Adrenal gland (tissue), 12 donors: Measurements from ENCODE around the gene STAG2. TPM values are rescaled to one million over a fixed set of nuclear protein-coding genes. Genes with fewer than 3 reads are reported as not detected.

Experiments used
- DNase-seq, 7 donors: peaks; one replicate each; pipeline ENCODE4 v3.0.0-alpha.2; 2019 to 2020
- H3K27ac ChIP-seq, 5 donors: fragments of 200-600 bp; sonication (generic) in 4 of 5; 1 replicate in 3 of 5; 2 replicates in 2 of 5; pipeline versions ENCODE4 v1.5.1 to v1.8.0; 2016 to 2020; ENCODE audit warnings: mild to moderate bottlenecking in 1 of 5
- H3K27me3 ChIP-seq: fragments of 200-600 bp; 2 replicates; pipeline ENCODE4 v1.8.0; 2021
- H3K36me3 ChIP-seq, 2 donors: fragments of 200-600 bp; replicated peaks in 1 of 2; 1 replicate in 1 of 2; 2 replicates in 1 of 2; pipeline versions ENCODE4 v1.5.1 to v1.8.0; 2018 to 2022
- H3K4me1 ChIP-seq, 2 donors: fragments of 200-600 bp; replicated peaks in 1 of 2; 1 replicate in 1 of 2; 2 replicates in 1 of 2; pipeline versions ENCODE4 v1.5.1 to v1.8.0; 2018 to 2021
- H3K4me3 ChIP-seq, 4 donors: fragments of 200-600 bp; sonication (generic) in 3 of 4; one replicate each; pipeline ENCODE4 v1.5.1; 2016 to 2018
- H3K9me3 ChIP-seq, 3 donors: fragments of 200-600 bp; sonication (generic) in 1 of 3; replicated peaks in 1 of 3; 1 replicate in 2 of 3; 2 replicates in 1 of 3; pipeline versions ENCODE4 v1.5.1 to v1.8.0; 2016 to 2021
- POLR2A ChIP-seq, 2 donors: fragments of 450-650 bp; IDR thresholded peaks; one replicate each; pipeline ENCODE4 v1.6.1; 2017; ENCODE audit warnings: antibody characterized with exemption in 2 of 2, mild to moderate bottlenecking in 2 of 2, moderate library complexity in 1 of 2
- WGBS, 4 donors: extraction: QIAGEN DNeasy Blood & Tissue Kit in 2 of 4; methylation state at CpG; one replicate each; pipeline versions ENCODE4 v1.1.5 to v1.1.7; 2013 to 2017; 5-methylcytosine and 5-hydroxymethylcytosine counted together
- intact Hi-C, 2 donors: fragments of 100-400 bp; cut with DNase I; formaldehyde crosslinking; loops; one replicate each; pipeline versions ENCODE4 v1.14.1 to v1.15.0; 2022 to 2023
- polyA plus RNA-seq, 3 donors: library from polyadenylated mRNA; stranded (reverse); fragments of 200-250 nt in 2 of 3; fragments of 350-450 nt in 1 of 3; fragmentation: Illumina TruSeq in 1 of 3; extraction: RNeasy Lipid Tissue Mini Kit (QIAGEN cat#74804) in 1 of 3; gene quantifications; one replicate each; pipeline ENCODE4 v1.2.3, GENCODE V29; 2013 to 2014
- total RNA-seq, 9 donors: library from RNA; depleted of rRNA in 4 of 9; stranded (reverse); fragments of >200 nt in 4 of 9; fragments of 120-200 nt in 1 of 9; fragmentation: NEBNext Ultra II Directional in 1 of 9; extraction: Animal tissue kit (Norgen Biotek cat#: 25700) in 1 of 9; gene quantifications; one replicate each; pipeline versions ENCODE4 v1.1.0 to v1.2.4, GENCODE V29; 2013 to 2023
- TF ChIP-seq, protein P1 (sequence below), 6 experiments: fragments of 450-650 bp in 4 of 6; fragments of 200-600 bp in 2 of 6; sonication (generic) in 1 of 6; IDR thresholded peaks; 1 replicate in 5 of 6; 2 replicates in 1 of 6; pipeline versions ENCODE4 v1.5.1 to v1.8.0; 2016 to 2021; ENCODE audit warnings: antibody characterized with exemption in 6 of 6, mild to moderate bottlenecking in 2 of 6, moderate library complexity in 1 of 6
- donor health status: healthy with polysubstance abuse.
- donor health status: Bipolar disorder and iron deficiency.
- donor health status: DM: yes; HTN: yes; CAD: no.
- donor health status: DM: no; HTN: no; CAD: no.
- donor health status: DM: no; HTN: no; CAD: no.
- donor health status: DM: yes; HTN: yes; CAD: no.

STAG2 gene
- total and polyA plus RNA-seq, 12 donors, result 12.6 to 71.5 (median 54.9) TPM

DNA sequence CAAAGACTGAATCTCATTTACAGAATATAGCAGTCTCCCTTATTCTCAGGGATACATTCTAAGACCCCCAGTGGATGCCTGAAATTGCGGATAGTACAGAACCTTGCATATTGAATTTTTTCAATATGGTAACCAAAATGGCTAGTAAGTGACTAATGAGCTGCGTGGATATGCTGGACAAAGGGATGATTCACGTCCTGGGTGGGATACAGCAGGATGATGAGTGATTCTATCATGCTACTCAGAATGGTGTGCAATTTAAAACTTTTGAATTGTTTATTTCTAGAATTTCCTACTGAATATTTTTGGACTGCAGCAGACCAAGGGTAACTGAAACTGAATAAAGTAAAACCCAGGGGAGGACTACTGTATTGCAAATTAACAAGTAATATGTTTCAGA is 66.7 kb downstream of the STAG2 start:
- no peak overlapping the region for H3K4me3 ChIP-seq
- intact Hi-C loops, result no loop called here
- H3K27me3 ChIP-seq, result no peaks in the 10 kb centered on the region
- no peaks in the 10 kb centered on the region for H3K36me3 ChIP-seq
- TF ChIP-seq, protein P1, sequence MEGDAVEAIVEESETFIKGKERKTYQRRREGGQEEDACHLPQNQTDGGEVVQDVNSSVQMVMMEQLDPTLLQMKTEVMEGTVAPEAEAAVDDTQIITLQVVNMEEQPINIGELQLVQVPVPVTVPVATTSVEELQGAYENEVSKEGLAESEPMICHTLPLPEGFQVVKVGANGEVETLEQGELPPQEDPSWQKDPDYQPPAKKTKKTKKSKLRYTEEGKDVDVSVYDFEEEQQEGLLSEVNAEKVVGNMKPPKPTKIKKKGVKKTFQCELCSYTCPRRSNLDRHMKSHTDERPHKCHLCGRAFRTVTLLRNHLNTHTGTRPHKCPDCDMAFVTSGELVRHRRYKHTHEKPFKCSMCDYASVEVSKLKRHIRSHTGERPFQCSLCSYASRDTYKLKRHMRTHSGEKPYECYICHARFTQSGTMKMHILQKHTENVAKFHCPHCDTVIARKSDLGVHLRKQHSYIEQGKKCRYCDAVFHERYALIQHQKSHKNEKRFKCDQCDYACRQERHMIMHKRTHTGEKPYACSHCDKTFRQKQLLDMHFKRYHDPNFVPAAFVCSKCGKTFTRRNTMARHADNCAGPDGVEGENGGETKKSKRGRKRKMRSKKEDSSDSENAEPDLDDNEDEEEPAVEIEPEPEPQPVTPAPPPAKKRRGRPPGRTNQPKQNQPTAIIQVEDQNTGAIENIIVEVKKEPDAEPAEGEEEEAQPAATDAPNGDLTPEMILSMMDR (IDR thresholded peaks at IDR 0.05), result no peak
- TF ChIP-seq POLR2A (IDR thresholded peaks at IDR 0.05), result no peak
- H3K4me1 ChIP-seq, result no peaks in the 10 kb centered on the region
- WGBS, 4 donors, result 74 to 95% (median 84%) methylated on average over 3 of the region's 3 CpGs
- no peak for DNase-seq
- no peak overlapping the region for H3K27ac ChIP-seq
- no peaks in the 10 kb centered on the region for H3K9me3 ChIP-seq

DNA sequence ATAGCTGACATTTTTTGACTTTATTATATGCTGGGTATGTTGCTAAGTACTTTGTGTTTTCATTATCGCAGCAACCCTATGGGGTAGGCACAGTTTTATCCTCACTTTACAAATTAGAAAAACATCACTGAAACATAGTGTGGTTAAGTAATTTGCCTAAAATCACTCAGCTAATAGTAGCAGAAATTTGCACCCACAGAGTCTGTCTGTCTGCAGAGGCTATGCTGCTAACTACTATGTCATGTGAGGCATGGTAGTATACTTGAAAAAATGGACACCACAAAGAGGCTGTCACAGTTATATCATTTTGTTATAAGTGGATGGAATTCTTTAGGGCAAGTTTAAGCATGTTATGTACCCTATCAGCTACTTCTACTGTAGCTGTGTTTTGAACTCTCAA is 69.0 kb downstream of the STAG2 start:
- Histone ChIP-seq H3K4me3 (no peak overlapping the region), H3K36me3 (no peaks in the 10 kb centered on the region), H3K9me3 (no peaks in the 10 kb centered on the region), H3K4me1 (no peaks in the 10 kb centered on the region), H3K27ac (no peak overlapping the region), H3K27me3 (no peaks in the 10 kb centered on the region)
- intact Hi-C loops, result no loop called here
- TF ChIP-seq, protein P1 (IDR thresholded peaks at IDR 0.05), result no peak
- no peak for TF ChIP-seq POLR2A (IDR thresholded peaks at IDR 0.05)
- DNase-seq, result no peak
- 68 to 100% (median 92%) methylated on average over 1 of the region's 1 CpG for WGBS, 4 donors

DNA sequence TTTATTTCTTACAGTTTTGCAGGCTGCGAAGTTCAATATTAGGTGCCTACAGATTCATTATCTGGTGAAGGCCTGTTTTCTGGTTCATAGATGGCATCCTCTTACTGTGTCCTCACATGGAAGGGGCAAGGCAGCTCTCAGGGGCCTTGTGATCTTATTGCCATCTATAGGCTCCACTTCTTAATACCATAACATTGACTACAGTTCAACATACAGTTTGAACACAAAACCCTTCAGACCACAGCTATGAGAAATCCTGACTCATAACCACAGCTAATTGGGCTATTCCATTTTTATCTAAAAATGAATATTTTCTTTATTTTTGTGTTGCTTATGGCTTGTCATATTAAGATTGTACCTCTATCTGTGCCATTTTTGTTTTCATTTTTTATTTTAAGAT is 72.3 kb downstream of the STAG2 start:
- no peak overlapping the region for H3K4me3 ChIP-seq
- no peaks in the 10 kb centered on the region for H3K4me1 ChIP-seq
- H3K36me3 ChIP-seq, result no peaks in the 10 kb centered on the region
- intact Hi-C loops, result no loop called here
- no peaks in the 10 kb centered on the region for H3K9me3 ChIP-seq
- WGBS, 4 donors, result 91 to 100% (median 95%) methylated on average over 1 of the region's 1 CpG
- H3K27ac ChIP-seq, result no peak overlapping the region
- TF ChIP-seq POLR2A (IDR thresholded peaks at IDR 0.05), result no peak
- TF ChIP-seq, protein P1 (IDR thresholded peaks at IDR 0.05), result no peak
- no peak for DNase-seq
- H3K27me3 ChIP-seq, result no peaks in the 10 kb centered on the region

DNA sequence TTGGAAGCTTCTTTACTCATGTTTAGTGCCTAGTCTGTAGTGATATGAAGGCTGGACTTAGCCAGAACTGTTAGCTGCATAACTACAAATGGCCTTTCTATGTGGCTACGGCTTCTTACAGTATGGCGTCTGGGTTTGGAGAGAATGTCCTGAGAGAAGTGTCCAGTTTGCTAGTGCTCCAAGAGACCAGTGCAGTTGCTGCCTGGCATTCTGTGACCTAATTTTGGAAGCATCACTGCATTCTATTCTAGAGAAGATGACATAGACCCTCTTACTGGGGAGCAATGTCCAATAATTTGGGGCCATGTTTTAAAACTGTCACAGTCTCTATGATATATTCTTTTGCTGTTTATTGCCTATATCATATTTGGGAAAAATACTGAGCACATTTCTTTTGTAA is 74.2 kb downstream of the STAG2 start:
- no peaks in the 10 kb centered on the region for H3K9me3 ChIP-seq
- TF ChIP-seq, protein P1 (IDR thresholded peaks at IDR 0.05), result no peak
- no peak for TF ChIP-seq POLR2A (IDR thresholded peaks at IDR 0.05)
- no peaks in the 10 kb centered on the region for H3K36me3 ChIP-seq
- no peaks in the 10 kb centered on the region for H3K27me3 ChIP-seq
- 85 to 100% (median 100%) methylated on average over 1 to 2 of the region's 2 CpGs for WGBS, 4 donors
- no peak for DNase-seq
- H3K4me3 ChIP-seq, result no peak overlapping the region
- H3K27ac ChIP-seq, result no peak overlapping the region
- H3K4me1 ChIP-seq, result no peaks in the 10 kb centered on the region
- intact Hi-C loops, result no loop called here
